Stimulated activated CD8-positive, alpha-beta memory T cell treated with anti-CD3 and anti-CD28 coated beads, Interleukin-15, amount 100 ng/mL, for 24 hours (primary cell): Measurements from ENCODE around the gene TTC28.
"Not testable (repeated sequence)": the region's sequence is repeated elsewhere in the genome, so short reads cannot be mapped to it uniquely, and the experiment has no call there.

Source experiments
- DNase-seq: peaks from one replicate; pipeline ENCODE4 v3.0.0-alpha.2; 2020; ENCODE audit warnings: low read depth

The TTC28 gene

DNA sequence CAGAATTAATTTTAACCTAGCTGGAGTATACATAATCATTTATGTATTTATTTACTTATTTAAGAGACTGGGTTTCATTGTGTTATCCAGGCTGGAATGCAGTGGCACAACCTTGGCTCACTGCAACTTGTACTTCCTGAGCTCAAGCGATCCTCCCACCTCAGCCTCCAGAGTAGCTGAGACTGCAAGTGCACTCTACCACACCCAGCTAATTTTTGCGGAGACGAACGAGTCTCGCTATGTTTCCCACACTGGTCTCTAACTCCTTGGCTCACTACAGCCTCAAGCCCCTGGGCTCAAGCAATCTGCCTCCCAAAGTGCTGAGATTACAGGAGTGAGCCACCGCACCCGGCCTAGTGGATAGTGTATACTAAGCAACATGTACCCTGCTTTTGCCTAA, 1.5 kb downstream of the TTC28 start:
- not testable (repeated sequence) for DNase-seq

DNA sequence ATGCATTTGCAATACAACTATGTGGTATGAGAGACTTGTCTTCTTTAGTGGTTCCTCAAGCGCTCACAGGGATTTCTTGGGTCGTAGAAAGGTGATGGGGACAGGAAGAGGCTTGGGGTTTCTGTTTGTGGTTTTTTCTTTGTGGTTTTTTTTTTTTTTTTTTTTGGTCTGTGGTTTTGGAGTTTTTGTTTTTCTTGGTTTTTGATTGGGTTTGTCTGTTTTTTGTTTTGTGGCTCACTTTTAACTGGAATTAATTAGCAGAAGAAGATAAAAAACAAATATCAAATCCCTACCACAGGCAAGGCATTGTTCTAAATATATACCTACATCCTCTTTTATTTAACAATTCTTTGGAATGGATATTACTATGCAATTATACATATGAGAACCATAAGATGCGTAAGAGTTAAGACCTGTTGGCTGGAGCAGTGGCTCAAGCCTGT, 5.5 kb downstream of the TTC28 start:
- no peak for DNase-seq

DNA sequence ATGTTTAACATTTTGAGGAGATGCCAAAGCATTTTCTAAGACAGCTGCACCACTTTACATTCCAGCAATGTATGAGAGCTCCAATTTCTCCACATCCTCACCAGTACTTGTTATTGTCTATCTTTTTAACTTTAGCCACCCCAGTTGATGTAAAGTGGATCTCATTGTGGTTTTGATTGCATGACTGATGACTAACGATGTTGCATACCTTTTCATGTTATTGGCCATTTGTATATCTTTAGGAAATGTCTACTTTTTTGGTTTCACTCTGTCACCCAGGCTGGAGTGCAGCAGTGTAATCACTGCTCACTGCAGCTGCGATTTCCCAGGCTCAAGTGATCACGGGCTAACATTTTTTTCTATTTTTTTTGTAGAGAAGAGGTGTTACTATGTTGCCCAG, 8.9 kb downstream of the TTC28 start:
- no peak for DNase-seq

DNA sequence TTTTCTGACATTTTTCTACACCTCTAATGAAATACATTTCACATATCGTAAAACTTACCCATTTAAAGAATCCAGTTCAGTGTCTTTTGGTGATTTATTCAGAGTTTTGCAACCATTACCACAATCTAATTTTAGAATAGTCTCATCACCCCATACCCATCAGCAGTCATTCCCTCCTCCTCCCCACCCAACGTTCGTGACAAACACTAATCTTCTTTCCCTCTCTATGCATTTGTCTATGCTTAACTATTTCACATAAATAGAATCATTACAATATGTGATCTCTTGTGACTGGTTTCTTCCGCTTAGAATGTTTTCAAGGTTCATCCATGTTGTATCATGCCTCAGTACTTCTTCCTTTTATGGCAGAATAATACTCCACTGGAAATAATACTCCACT, 9.5 kb downstream of the TTC28 start:
- DNase-seq = no peak

DNA sequence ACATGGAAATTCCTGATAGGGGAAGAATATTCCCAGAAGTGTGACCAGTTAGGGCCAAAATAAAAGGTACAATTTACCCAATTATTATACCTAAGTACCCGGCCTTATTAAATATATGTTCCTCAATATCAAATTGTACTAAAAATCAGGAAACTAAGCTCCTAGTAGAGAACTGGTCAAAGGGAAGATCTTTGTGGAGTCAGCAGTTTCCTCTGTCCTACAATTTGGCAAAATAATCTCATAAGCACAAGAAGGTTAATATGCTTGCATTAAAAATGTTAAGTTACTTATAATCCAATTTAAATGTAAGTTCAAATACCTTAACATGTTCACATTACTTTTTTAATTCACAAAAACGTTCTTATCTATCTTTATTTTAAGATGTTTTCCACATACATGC, 10.3 kb downstream of the TTC28 start:
- no peak for DNase-seq

DNA sequence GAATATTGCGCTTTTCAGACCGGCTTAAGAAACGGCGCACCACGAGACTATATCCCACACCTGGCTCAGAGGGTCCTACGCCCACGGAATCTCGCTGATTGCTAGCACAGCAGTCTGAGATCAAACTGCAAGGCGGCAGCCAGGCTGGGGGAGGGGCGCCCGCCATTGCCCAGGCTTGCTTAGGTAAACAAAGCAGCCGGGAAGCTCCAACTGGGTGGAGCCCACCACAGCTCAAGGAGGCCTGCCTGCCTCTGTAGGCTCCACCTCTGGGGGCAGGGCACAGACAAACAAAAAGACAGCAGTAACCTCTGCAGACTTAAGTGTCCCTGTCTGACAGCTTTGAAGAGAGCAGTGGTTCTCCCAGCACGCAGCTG, 16.1 kb downstream of the TTC28 start:
- DNase-seq = not testable (repeated sequence)

DNA sequence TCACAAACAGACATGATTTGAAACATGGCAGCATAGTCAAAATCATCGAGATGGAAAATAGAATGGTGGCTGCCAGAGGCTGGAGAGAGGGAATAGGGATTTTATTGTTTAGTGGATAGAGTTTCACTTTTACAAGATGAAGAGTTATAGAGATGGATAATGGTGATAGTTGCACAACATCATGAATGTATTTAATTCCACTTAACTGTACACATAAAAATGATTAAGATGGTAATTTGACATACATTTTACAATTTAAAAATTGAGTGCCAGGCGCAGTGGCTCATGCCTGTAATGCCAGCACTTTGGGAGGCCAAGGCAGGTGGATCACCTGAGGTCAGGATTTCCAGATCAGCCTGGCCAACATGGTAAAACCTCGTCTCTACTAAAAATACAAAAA, 21.2 kb downstream of the TTC28 start:
- no peak for DNase-seq

DNA sequence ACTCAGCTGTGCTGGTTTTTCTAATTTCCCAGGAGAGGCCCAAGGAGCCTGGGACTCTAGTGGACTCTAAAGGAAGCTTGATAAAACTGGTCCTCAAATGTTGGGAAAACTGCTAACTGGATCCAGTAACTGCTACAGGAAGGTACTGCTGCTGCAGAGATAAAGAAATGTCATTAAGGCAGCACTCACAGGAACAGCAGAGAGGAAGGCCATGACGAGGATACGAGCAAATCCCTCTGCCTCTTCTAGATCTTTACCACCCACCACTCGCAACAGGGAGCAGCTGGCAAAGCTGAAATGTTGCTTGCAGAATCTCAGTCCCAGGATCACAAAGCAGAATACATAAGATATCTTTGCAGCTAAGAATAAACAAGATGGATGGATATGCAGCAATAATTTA, 23.5 kb downstream of the TTC28 start:
- DNase-seq = no peak

DNA sequence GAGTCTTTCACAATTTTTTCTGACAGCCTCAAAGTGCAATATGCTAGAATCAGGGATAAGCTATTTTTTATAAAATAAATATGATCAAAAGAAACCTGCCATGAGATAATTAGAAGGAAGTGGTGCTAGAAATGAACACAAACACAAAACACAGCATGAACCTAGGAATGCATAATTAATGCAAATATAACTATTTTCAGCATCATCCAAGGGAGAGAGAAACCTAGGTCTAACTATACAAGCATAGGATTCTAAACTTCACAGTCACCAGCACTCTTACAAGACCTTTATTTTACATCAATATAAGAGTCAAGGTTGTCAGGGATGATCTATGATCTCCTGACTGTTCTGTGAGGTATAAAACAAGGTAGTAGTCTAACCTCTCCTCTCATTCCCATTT, 29.2 kb downstream of the TTC28 start:
- no peak for DNase-seq

DNA sequence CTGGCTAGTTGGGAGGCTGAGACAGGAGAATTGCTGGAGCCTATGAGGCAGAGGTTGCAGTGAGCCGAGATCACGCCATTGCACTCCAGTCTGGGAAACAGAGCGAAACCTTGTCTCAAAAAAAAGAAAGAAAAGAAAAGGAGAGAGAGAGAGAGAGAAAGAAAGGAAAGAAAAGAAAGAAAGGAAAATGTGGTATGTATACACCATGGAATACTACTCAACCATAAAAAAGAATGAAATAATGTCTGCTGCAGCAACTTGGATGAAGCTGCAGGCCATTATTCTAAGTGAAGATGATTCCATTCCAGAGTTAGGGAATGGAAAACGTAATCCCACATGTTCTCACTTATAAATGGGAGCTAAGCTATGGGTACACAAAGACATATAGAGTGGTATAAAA, 30.8 kb downstream of the TTC28 start:
- no peak for DNase-seq

DNA sequence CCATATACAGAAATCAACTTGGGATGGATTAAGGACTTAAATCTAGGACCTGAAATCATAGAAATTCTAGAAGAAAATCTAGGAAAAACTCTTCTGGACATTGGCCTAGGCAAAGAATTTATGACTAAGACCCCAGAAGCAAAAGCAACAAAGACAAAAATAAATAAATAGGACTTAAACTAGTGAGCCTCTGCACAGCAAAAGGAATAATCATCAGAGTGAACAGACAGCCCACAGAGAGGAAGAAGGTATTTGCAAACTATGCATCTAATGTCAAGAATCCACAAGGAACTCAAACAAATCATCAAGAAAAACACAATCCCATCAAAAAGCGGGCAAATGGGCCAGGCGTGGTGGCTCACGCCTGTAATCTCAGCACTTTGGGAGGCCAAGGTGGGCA, 32.4 kb downstream of the TTC28 start:
- DNase-seq = no peak

DNA sequence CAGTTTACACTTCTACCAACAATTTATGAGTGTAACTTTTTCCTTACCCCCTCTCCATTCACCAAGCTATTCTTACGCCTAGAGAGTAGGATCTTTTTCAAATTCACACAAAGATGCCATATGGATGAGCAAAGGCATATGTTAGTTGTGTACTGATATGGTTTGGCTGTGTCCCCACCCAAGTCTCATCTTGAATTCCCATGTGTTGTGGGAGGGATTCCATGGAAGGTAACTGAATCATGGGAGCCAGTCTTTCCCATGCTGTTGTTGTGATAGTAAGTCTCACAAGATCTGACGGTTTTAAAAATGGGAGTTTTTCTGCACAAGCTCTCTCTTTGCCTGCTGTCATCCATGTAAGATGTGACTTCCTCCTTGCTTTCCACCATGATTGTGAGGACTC, 40.3 kb downstream of the TTC28 start:
- DNase-seq = no peak

DNA sequence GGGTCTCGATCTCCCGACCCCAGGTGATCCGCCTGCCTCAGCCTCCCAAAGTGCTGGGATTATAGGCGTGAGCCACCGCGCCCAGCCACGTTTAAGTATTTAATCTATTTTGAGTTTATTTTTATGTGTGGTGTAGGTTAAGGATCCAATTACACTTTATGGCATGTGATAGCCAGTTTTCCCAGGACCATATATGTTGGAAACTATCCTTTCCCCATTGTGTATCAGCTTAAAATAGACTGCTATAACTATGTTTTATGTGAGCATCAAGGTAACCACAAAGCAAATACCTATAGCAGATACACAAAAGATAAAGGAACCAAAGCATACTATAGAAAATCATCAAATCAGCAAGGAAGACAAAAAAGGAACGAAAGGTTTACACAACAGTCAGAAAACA, 42.4 kb downstream of the TTC28 start:
- no peak for DNase-seq

DNA sequence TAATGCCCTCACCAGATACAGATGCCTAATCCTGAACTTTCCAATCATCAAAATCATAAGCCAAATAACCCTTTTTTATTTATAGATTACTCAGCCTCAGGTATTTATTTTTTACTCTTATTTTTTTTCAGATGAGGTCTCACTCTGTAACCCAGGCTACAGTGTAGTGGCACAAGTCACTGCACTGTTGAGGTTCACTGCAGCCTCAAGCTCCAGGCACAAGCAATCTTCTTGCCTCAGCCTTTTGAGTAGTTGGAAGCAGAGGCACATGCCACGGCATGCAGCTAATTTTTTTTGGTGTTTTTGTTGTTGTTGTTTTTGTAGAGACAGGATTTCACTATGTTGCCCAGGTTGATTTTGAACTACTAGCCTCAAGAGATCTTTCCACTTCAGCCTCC, 49.5 kb downstream of the TTC28 start:
- DNase-seq = no peak

DNA sequence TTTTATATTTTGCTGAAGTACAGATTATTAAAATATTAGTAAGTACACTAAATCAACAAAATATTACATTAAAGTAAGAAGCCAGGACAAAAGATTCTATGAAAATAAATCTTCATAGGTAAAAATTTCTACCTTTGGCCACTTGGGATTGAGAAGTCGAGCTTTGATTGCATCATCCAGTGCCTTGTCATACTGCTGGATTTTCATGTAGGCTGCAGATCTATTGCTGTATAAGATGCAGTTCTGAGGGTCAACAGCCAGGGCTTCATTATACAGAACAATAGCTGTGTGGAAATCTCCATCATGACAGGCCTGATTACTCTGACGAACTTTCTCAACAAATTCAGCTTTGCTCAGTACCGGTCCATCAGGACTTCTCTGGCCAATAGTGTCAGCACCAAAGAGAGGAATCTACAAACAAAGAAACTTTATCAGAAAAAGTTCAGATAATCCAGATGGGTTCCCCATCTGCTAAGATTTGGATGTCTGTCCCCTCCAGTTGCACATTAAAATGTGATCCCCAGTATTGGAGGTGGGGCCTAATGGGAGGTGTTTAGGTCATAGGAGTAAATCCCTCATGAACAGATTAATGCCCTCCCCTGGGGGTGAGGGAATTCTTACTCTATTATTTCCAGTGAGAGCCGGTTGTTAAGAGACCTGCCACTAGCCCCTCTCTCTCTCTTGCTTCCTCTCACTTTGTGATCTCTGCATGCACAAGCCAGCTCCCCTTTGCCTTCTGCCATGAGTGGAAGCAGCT, 50.0 kb downstream of the TTC28 start:
- DNase-seq = no peak

DNA sequence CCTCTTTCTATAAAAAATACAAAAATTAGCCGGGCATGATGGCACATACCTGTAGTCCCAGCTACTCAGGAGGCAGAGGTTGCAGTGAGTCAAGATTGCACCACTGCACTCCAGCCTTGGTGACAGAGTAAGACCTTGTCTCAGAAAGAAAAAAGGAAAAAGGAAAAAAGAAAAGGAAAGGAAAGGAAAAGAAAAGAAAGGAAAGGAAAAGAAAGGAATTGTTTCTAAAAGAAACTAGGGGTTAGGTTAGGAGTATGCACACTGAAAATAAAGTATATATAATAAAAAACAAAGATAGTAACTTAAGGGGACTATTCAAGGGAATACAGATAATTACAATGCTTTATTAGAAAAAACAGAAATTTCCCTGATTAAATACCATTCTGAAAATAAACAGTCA, 50.9 kb downstream of the TTC28 start:
- DNase-seq = no peak

DNA sequence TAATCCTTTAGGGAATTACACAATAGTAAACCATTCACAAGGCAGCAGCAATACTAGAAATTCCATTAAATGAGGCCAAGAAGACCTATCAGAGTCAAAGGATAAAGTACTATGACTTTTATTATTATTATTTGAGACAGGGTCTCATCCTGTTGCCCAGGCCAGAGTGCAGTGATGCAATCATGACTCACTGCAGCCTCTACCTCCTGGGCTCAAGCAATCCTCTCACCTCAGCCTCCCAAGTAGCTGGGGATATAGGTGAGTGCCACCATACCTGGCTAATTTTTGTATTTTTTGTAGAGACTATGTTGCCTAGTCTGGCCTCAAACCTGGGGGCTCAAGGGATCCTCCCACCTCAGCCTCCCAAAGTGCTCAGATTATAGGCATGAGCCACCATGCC, 51.8 kb downstream of the TTC28 start:
- no peak for DNase-seq

DNA sequence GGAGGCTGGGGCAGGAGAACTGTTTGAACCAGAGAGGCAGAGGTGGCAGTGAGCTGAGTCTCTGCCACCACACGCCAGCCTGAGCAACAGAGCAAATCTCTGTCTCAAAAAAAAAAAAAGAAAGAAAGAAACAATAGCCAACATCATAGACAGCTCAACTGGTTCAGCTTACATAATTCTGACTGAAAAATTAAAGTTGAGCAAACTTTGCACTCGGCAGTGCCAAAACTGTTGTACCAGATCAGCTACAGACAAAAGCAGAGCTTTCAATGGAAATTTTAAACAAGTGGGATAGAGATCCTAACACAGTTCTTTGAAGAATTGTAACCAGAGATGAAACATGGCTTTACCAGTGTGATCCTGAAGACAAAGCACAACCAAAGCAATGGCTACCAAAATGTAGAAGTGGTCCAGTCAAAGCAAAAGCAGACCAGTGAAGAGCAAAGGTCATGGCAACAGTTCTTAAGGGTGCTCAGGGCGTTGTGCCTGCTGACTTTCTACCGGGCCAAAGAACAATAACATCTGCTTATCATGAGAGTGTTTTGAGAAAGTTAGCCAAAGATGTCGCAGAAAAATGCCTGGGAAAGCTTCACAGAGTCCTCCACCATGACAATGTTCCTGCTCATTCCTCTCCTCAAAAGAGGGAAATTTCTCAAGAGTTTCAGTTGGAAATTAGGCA, 59.3 kb downstream of the TTC28 start:
- no peak for DNase-seq

DNA sequence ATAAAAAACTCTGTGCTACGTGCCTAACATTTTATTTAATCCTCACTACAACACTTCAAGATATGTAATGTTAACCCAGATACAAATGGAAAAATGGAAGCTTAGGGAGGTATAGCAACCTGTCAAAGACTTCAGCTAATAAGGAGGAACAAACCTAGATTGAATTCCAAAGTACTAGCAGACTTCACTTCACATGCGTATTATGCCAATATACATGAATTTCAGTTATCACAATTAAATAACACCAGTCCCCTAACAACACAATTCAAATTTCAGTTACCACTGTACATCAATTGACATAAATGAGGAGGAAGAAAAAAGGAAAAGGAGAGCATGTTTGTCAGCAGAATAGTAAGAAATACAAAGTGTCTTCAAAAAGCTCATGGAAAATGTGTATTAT, 60.4 kb downstream of the TTC28 start:
- DNase-seq = no peak

DNA sequence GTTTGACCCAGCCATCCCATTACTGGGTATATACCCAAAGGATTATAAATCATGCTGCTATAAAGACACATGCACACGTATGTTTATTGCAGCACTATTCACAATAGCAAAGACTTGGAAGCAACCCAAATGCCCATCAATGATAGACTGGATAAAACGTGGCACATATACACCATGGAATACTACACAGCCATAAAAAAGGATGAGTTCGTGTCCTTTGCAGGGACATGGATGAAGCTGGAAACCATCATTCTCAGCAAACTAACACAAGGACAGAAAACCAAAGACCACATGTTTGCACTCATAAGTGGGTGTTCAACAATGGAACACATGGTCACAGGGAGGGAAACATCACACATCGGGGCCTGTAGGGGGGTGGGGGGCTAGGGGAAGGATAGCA, 64.2 kb downstream of the TTC28 start:
- DNase-seq = not testable (repeated sequence)

DNA sequence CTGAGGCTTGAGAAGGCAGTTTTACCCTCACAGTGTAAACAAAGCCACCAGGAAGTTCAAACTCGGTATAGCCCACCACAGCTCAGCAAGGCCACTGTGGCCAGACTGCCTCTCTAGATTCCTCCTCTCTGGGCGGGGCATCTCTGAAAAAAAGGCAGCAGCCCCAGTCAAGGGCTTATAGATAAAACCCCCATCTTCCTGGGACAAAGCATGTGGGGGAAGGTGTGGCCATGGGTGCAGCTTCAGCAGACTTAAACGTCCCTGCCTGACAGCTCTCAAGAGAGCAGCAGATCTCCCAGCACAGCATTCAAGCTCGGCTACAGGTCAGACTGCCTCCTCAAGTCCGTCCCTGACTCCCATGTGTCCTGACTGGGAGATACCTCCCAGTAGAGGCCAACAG, 69.7 kb downstream of the TTC28 start:
- DNase-seq = no peak

DNA sequence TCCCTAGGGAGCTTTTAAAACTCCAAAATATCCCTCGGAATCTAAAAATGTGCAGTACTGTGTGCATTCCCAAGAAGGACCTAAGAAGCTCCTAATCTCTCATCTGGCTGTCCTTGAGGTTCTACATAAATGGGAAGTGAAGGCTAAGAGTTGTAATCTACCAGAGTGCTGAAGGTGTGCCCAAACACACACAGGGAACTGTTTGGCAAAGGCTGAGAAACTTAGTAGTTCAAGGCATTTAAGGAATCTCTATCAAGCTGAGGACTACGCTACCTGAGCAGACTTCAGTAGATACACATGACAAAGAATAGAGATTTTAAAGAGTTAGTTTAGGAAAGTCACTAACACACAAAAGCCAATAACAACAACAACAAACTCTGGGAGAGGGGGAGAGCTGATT, 71.1 kb downstream of the TTC28 start:
- DNase-seq = no peak

DNA sequence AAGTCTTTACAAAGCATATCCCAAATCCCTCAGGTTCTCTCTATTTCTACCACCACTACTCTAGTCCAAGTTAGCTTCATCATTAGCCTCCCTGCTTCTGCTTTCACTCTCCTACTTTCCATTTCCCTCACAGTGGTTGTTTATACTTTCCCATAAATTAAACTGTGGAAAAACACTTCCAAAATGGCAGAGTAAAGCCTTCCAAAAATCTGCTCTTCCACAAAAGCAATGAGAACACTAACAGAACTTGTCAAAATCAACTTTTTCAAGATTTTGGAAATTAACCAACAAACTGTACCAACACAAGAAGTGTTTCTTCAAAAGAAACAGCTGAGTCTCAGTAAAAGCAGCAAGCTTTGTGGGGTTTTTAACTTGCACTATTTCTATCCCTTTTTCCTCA, 71.8 kb downstream of the TTC28 start:
- DNase-seq = no peak
